ENCODE data around the gene CAPN9. TPM values are rescaled to one million over a fixed set of nuclear protein-coding genes. Genes with fewer than 3 reads are reported as not detected.

CAPN9 gene
- total RNA-seq, 1 donor from 2014 or later, result not detected

GRCh38 chr1:230800891-230801840 is 54.0 kb downstream of the CAPN9 start:
- no peak overlapping the region for H3K4me3 ChIP-seq (ENCODE audit: low read depth, low read length)
- FAIRE-seq, result peak; percentile 86
- no peaks in the 10 kb centered on the region for H3K27me3 ChIP-seq (ENCODE audit: control insufficient read depth, insufficient read depth, low read length)
- no peaks in the 10 kb centered on the region for H3K36me3 ChIP-seq (ENCODE audit: control insufficient read depth, insufficient read depth, low read length)
- TF ChIP-seq CTCF (IDR thresholded peaks at IDR 0.05; ENCODE audit: insufficient read depth, low read length, severe bottlenecking), result no peak
- no peak for DNase-seq (ENCODE audit: low read depth)

- Histone ChIP-seq H3K4me3 (ENCODE audit: low read depth, low read length) (no peak overlapping the region), H3K27me3 (ENCODE audit: control insufficient read depth, insufficient read depth, low read length) (no peaks in the 10 kb centered on the region), H3K36me3 (ENCODE audit: control insufficient read depth, insufficient read depth, low read length) (no peaks in the 10 kb centered on the region)
- TF ChIP-seq CTCF (IDR thresholded peaks at IDR 0.05; ENCODE audit: insufficient read depth, low read length, severe bottlenecking), result no peak
- FAIRE-seq (no peak), DNase-seq (ENCODE audit: low read depth) (no peak)
Measured at GRCh38 chr1:230804396-230804795, 57.2 kb downstream of the CAPN9 start.

GRCh38 chr1:230806552-230806951 is 59.4 kb downstream of the CAPN9 start:
- Histone ChIP-seq H3K27me3 (ENCODE audit: control insufficient read depth, insufficient read depth, low read length) (no peaks in the 10 kb centered on the region), H3K4me3 (ENCODE audit: low read depth, low read length) (no peak overlapping the region), H3K36me3 (ENCODE audit: control insufficient read depth, insufficient read depth, low read length) (no peaks in the 10 kb centered on the region)
- TF ChIP-seq CTCF (IDR thresholded peaks at IDR 0.05; ENCODE audit: insufficient read depth, low read length, severe bottlenecking), result no peak
- no peak for FAIRE-seq
- DNase-seq (ENCODE audit: low read depth), result no peak

GRCh38 chr1:230807029-230807428 is 59.8 kb downstream of the CAPN9 start:
- H3K36me3 ChIP-seq (ENCODE audit: control insufficient read depth, insufficient read depth, low read length), result no peaks in the 10 kb centered on the region
- no peak for FAIRE-seq
- no peak for TF ChIP-seq CTCF (IDR thresholded peaks at IDR 0.05; ENCODE audit: insufficient read depth, low read length, severe bottlenecking)
- DNase-seq (ENCODE audit: low read depth), result no peak
- H3K4me3 ChIP-seq (ENCODE audit: low read depth, low read length), result no peak overlapping the region
- no peaks in the 10 kb centered on the region for H3K27me3 ChIP-seq (ENCODE audit: control insufficient read depth, insufficient read depth, low read length)

GRCh38 chr1:230807561-230808280 is 60.5 kb downstream of the CAPN9 start:
- Histone ChIP-seq H3K4me3 (ENCODE audit: low read depth, low read length) (no peak overlapping the region), H3K27me3 (ENCODE audit: control insufficient read depth, insufficient read depth, low read length) (no peaks in the 10 kb centered on the region), H3K36me3 (ENCODE audit: control insufficient read depth, insufficient read depth, low read length) (no peaks in the 10 kb centered on the region)
- no peak for TF ChIP-seq CTCF (IDR thresholded peaks at IDR 0.05; ENCODE audit: insufficient read depth, low read length, severe bottlenecking)
- no peak for DNase-seq (ENCODE audit: low read depth)
- FAIRE-seq, result no peak

Measured in bronchial epithelial cell (primary cell).